ENCODE data around the gene SESN2. TPM values are rescaled to one million over a fixed set of nuclear protein-coding genes. Genes with fewer than 3 reads are reported as not detected.
A peak's percentile ranks its signal among the peaks of the same experiment; 100 is the strongest.

SESN2 gene
- total and polyA plus RNA-seq, 10 of the 15 experiments (the other 5 are each of a cell fraction or from before 2014, with no cell fraction given), result 1.5 to 40.9 (median 17.8) TPM

GRCh38 chr1:28232558-28233263 is 26.6 kb upstream of the SESN2 start, which contains the start of gene DNAJC8 (continued):
- TF ChIP-seq MXI1 (IDR thresholded peaks at IDR 0.05; ENCODE audit: low read depth, low read length) (no peak; the same call in 1 of the 2 replicates), RELA (IDR thresholded peaks at IDR 0.05; ENCODE audit: borderline replicate concordance, partially characterized antibody) (peak; percentile 95), ZSCAN29 (IDR thresholded peaks at IDR 0.05) (no peak), PML (IDR thresholded peaks at IDR 0.05; ENCODE audit: low read length) (peak; percentile 68; the same call in 1 of the 2 replicates), CHD1 (IDR thresholded peaks at IDR 0.05; ENCODE audit: low read depth, low read length) (peak; percentile 46; the same call in 1 of the 2 replicates), HCFC1 (IDR thresholded peaks at IDR 0.05; ENCODE audit: low read length) (peak; percentile 65), RB1 (IDR thresholded peaks at IDR 0.05; ENCODE audit: borderline replicate concordance) (peak; percentile 86; the same call in 1 of the 2 replicates), MEF2A (IDR thresholded peaks at IDR 0.05; ENCODE audit: insufficient read depth, low read depth, low read length) (0 out of 2 replicates have a peak, but pooled peaks have one; percentile 14), NFYA (IDR thresholded peaks at IDR 0.05; ENCODE audit: borderline replicate concordance, low read depth, low read length) (no peak), RBBP5 (conservative IDR thresholded peaks at IDR 0.05) (no peak), RAD51 (IDR thresholded peaks at IDR 0.05) (peak; percentile 100), FOS (IDR thresholded peaks at IDR 0.05; ENCODE audit: borderline replicate concordance, extremely low read depth, insufficient read length) (peak; percentile 70), JUNB (IDR thresholded peaks at IDR 0.05) (no peak), KLF5 (IDR thresholded peaks at IDR 0.05; ENCODE audit: partially characterized antibody) (no peak), LARP7 (IDR thresholded peaks at IDR 0.05) (peak; percentile 64; the same call in 1 of the 2 replicates), EED (IDR thresholded peaks at IDR 0.05; ENCODE audit: low read depth) (no peak), HDAC2 (IDR thresholded peaks at IDR 0.05) (no peak), PAX5 (IDR thresholded peaks at IDR 0.05; ENCODE audit: borderline replicate concordance, low read depth, low read length) (0 out of 2 replicates have a peak, but pooled peaks have one; percentile 9), SP1 (IDR thresholded peaks at IDR 0.05; ENCODE audit: low read depth, low read length) (peak; percentile 55), GATAD2B (conservative IDR thresholded peaks at IDR 0.05; ENCODE audit: low read depth) (0 out of 2 replicates have a peak, but pooled peaks have one; percentile 31), NR2C1 (IDR thresholded peaks at IDR 0.05) (no peak), SIX5 (IDR thresholded peaks at IDR 0.05; ENCODE audit: low read depth, low read length, severe bottlenecking) (peak; percentile 25), MEF2B (IDR thresholded peaks at IDR 0.05; ENCODE audit: partially characterized antibody, poor library complexity, severe bottlenecking) (peak; percentile 52), DPF2 (IDR thresholded peaks at IDR 0.05) (no peak), JUND (IDR thresholded peaks at IDR 0.05; ENCODE audit: low read depth, low read length) (no peak), YY1 (IDR thresholded peaks at IDR 0.05; ENCODE audit: low read depth, low read length) (peak; percentile 99), SREBF2 (IDR thresholded peaks at IDR 0.05; ENCODE audit: low read length) (no peak), ZNF384 (IDR thresholded peaks at IDR 0.05; ENCODE audit: borderline replicate concordance, low read depth, low read length) (no peak)
- TF ChIP-seq, protein P1, sequence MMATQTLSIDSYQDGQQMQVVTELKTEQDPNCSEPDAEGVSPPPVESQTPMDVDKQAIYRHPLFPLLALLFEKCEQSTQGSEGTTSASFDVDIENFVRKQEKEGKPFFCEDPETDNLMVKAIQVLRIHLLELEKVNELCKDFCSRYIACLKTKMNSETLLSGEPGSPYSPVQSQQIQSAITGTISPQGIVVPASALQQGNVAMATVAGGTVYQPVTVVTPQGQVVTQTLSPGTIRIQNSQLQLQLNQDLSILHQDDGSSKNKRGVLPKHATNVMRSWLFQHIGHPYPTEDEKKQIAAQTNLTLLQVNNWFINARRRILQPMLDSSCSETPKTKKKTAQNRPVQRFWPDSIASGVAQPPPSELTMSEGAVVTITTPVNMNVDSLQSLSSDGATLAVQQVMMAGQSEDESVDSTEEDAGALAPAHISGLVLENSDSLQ (IDR thresholded peaks at IDR 0.05), result no peak
- TF ChIP-seq, protein P2, sequence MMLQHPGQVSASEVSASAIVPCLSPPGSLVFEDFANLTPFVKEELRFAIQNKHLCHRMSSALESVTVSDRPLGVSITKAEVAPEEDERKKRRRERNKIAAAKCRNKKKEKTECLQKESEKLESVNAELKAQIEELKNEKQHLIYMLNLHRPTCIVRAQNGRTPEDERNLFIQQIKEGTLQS (IDR thresholded peaks at IDR 0.05; ENCODE audit: borderline replicate concordance, extremely low read depth, low read depth, low read length), result peak; percentile 99
- TF ChIP-seq, protein P3, sequence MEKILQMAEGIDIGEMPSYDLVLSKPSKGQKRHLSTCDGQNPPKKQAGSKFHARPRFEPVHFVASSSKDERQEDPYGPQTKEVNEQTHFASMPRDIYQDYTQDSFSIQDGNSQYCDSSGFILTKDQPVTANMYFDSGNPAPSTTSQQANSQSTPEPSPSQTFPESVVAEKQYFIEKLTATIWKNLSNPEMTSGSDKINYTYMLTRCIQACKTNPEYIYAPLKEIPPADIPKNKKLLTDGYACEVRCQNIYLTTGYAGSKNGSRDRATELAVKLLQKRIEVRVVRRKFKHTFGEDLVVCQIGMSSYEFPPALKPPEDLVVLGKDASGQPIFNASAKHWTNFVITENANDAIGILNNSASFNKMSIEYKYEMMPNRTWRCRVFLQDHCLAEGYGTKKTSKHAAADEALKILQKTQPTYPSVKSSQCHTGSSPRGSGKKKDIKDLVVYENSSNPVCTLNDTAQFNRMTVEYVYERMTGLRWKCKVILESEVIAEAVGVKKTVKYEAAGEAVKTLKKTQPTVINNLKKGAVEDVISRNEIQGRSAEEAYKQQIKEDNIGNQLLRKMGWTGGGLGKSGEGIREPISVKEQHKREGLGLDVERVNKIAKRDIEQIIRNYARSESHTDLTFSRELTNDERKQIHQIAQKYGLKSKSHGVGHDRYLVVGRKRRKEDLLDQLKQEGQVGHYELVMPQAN (conservative IDR thresholded peaks at IDR 0.05), result peak; percentile 61; the same call in 1 of the 2 replicates

Measured in GM12878 (cell line).